ENCODE results near the gene BTBD7. TPM values are rescaled to one million over a fixed set of nuclear protein-coding genes. Genes with fewer than 3 reads are reported as not detected.

BTBD7 gene
- polyA plus RNA-seq, 5 donors: 28.7 to 44.5 (median 39.0) TPM

DNA sequence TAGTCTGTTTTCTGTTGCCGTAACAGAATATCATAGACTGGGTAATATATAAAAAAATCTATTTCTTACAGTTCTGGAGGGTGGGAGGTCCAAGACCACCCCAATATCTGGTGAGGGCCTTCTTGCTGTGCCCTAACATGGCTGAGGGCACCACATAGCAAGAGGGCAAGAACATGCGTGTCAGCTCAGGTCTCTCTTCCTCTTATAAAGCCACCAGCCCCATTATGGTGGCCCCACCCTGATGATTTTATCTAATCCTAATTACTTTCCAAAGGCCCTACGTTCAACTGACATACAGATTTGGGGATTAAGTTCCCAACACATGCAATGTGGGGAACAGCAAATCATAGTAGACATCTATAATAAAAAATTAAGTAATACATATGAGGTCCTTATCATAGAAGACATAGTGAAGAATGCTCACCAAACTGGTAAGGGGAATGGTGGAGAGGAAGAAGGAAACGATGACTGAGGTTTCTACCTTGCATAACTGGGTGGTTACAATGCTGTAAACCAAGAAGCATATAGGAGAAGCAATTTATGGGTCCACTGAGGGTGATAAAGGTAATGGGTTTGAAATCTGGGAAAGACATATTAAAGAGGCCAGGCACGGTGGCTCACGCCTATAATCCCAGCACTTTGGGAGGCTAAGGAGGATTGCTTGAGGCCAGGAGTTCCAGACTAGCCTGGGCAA is 27.0 kb downstream of the BTBD7 start:
- no peak for DNase-seq

DNA sequence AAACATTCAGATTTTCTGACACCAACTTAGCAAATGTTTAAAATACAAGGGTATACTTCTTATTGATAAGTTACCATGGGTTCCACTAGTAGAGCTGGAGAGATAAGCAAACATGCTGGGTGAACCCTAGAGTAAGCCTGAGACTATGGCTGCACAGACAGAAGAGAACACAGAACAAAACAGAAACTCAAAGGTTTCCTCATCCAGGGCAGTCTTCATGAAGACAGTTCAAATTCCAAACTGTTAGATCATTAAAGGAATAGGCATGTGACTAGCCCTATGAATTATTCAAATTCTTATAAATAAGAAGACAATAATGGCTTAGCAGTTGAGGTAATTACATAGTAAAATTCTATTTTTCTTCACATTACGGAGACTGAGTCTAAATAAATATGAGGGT is 28.1 kb downstream of the BTBD7 start:
- DNase-seq: no peak

DNA sequence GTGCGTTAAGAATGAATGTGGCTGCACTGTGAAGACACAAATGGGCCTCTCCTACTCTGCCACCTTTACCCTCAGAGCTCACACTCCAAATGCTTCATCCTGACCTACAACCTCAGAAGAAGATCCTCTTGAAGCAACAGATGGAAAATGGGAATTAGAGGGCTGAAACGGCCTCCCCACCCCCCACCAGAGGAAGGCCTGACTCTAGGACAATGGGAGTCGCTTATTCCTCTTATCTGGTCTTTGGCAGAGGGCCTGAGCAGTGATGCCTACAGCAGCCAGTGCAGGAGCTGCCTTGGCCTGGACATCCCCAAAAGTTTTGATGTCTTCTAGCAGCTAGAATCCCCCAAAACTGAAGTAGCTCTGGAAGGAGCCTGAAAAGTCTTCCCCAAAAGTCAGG is 29.2 kb downstream of the BTBD7 start:
- no peak for DNase-seq

DNA sequence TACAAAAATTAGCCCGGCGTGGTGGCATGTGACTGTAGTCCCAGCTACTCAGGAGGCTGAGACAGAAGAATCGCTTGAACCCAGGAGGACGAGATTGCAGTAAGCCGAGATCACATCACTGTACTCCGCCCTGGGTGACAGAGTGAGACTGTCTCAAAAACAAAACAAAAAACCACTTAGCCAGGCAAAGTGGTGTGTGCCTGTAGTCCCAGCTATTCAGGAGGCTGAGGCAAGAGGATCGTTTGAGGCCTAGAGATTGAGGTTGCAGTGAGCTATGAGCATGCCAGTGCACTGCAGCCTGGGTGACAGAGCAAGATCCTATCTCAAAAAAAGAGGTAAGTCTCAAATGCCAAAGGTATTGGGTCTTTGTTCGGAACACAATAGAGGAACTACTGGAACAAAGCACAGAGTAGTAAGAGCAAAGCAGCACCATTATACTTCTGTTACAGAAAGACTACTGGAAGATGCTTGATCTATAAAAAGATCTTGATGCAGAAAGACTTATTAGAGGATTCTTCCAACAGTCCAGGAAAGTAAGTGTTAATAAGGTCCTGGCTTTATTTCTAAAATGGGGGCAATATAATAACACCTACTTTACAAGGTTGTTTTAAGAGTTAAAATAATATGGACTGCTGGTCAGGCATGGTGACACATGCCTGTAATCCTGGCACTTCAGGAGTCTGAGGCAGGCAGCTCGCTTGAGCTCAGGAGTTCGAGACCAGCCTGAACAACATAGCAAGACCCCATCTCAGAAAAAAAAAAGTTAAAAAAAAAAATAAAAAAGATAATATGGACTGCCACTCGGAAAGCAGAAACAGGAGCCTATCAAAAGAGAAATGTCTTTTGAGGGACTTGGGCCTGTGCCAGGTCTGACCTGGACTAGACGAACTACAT is 29.9 kb downstream of the BTBD7 start:
- DNase-seq: no peak

DNA sequence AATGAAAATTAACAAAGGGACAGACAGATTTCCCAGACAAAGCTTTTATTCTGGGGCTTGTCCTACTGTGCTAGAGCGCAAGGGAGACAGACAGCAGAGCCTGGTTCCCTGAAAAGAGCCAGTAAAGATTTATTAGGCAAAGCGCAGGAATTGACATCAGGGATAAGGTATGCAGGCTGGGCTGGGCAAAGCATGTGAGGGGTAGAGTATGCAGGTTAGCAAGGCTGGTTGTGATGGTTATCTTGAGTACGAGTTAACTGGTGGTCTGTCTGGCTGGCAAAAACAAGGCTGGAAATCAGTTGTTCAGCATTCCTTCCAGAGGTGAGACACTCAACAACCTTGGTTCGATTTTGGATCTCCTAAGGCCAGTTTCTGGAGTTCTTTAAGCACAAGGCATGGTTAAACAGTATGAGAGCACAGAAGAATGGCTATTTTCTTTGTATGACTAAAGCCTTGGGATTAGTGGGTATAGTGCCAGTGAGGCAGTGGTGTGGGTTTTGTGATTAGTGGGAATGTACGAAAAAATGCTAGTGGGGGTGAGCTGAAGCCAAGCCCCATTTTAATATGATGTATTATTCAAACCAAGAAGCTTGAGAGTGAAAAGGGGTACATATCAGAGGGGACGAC is 30.9 kb downstream of the BTBD7 start:
- DNase-seq: no peak

DNA sequence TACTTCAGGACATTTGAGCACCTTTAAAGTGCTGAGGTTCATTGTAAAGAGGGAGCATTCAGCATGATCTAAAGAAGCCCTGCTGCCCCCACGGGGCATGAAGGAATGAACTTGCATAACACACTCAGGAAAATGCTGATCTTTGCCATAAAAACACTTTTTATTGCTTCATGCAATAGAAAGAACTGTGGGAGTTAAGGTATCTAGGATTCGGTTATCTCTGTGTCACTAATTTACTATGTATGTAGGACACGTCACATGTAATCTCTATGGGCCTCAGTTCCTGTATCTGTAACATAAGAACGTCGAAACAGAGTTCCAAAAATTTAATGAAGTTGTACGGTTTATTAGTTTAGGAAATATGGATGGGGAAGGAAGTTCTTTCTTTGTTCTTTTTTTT is 33.0 kb downstream of the BTBD7 start:
- DNase-seq: no peak

DNA sequence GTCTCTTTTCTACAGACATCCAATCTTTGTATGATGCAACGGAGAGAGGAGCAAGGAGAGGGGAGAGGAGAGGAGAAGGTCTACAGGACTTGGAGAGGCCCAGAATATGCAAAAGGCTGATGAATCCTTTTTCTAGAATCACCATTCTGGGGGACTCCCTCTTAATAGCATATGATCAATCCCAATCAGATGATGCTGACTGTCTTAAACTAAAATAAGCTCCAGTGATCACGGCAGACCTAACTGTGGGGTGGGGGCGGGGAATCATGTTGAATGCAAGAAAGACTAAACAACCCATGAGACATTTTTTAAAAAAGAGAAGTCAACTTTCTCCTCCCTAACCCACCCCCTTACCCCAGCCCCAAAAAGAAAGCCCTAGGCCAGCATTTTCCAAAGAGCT is 33.4 kb downstream of the BTBD7 start:
- DNase-seq: no peak

DNA sequence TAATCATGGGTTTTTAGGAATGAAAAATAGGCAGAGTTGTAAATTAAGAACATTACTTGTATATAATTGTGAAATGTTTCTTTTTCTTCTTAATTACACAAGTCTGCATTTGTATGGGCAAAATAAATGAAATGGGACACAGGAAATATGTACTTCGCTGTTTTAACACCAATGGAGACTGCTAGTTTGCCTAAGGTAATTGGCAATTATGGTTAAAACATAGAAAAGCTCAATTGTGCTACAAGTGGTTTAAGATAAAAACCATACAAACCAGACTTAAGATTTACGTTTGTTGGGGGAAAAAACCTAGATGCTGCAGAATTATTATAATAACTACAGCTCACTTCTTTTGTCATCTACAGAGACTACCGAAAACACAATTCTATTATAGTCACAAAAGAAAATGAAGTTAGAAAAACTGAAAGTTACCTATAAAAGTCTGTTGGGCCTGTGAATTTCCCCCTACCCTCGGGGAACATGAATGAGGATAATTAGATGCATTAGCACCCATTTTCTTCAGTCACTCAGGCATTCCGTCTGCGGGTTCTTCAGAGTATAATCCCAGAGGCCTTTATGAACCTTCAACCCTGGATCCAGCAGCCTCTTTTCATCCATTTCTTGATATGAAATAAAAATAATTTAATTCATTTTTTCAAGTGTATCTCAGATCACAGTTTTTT is 37.2 kb downstream of the BTBD7 start:
- no peak for DNase-seq

DNA sequence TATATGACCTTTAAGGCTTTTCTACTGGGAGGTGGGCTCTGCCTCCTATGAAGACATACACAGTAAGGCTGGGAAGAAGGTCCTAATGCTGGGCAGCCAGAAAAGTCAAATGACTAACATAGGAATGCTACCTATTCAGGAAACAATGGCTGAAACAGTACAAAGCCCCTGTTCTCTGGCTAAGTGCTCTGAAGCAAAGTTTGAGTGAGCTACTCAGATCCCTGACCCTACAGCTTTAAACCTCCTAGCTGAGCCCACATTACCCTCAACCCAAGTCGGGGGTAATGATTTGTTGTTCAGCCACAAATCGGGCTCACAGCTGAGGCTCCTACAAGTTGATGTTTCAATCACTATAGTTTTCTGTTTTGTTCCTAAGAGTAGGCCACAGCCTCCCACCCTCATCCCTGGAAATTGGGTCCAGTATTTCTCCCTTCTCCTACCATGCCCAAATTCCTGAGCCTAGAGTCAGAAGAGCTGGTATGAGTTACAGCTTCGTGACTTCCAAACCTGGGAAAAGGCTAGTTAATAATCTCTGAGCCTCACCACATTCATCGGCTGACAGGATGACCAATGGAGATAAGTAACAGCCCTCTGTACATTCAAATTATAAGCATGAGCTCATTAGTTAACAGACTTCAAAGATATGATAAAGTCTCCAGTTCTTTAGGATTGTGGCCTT is 46.5 kb downstream of the BTBD7 start:
- no peak for DNase-seq

DNA sequence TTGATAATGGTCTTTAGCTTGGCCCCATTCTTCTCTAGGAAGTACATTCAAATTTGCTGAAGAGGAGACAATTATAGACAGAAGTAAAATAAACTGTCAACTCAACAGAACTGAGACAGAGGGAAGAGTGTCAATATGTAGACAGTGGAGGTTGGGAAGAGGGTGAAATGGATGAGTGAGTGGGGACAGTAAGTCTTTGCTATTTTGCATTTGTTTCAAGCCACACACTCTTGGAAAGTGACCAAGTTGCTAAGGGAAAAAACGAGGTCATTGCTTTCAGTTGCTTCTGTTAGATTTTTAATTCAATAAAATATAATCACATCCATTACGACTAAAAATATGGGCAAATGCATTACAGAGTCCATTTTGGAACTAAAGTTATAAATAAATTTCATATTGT is 47.8 kb downstream of the BTBD7 start:
- DNase-seq: no peak

DNA sequence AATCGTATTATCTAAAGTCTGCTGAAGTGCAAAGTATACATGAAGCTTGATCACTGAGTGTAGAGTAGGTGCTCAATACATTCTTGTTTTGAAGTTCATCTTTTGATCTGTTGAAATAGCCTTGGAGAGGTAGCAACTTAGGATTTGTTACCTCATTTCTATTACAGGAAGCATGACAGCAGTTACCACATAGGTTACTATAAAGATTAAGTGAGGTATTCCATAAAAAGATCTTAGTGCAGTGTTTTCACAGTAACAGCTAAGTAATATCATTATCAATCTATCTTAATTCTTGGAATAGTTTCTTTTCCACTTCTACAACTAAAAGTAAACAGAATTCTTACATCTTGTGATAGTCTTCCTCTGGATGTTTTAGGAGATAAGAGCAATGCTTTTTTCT is 50.9 kb downstream of the BTBD7 start:
- DNase-seq: no peak

DNA sequence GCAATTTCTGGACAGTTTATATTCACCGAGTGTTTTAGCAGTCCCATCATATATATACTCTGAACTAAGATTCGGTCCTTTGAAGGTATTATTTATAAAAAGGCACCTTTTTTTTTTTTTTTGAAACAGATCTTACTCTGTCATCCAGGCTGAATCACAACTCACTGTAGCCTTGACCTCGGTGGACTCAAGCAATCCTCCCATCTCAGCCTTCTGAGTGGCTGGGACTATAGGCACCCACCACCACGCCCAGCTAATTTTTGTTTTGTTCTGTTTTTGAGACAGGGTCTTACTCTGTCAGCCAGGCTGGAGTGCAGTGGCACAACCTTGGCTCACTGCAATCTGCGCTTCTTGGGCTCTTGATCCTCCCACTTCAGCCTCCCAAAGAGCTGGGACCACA is 52.1 kb downstream of the BTBD7 start:
- no peak for DNase-seq

DNA sequence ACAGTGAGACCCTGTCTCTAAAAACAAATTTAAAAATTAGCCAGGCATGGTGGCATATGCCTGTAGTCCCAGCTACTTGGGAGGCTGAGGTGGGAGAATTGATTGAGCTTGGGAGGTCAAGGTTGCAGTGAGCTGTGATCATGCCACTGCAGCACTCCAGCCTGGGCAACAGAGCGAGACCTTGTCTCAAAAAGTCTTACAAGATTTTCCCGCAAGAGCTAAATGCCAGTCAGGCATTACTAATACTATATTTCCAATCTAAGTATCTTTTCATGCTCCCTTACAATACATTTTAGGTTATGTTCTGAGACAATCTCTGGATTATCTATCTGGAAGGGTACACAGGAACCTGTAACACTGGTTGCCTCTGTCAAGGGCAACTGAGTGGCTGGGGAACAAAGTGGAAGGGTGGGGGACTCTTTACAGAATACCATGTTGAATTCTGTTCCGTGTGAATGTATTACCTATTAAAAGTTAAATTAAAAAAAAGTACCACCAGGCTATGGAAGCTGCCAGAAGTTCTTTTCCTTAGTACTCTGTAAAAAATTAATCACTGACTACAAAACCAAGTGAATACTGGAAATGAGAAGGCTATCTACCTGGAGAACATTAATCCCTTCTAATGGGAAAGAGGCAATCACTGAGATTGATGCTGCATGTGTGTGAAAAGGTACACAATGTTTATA is 56.7 kb downstream of the BTBD7 start:
- DNase-seq: no peak

DNA sequence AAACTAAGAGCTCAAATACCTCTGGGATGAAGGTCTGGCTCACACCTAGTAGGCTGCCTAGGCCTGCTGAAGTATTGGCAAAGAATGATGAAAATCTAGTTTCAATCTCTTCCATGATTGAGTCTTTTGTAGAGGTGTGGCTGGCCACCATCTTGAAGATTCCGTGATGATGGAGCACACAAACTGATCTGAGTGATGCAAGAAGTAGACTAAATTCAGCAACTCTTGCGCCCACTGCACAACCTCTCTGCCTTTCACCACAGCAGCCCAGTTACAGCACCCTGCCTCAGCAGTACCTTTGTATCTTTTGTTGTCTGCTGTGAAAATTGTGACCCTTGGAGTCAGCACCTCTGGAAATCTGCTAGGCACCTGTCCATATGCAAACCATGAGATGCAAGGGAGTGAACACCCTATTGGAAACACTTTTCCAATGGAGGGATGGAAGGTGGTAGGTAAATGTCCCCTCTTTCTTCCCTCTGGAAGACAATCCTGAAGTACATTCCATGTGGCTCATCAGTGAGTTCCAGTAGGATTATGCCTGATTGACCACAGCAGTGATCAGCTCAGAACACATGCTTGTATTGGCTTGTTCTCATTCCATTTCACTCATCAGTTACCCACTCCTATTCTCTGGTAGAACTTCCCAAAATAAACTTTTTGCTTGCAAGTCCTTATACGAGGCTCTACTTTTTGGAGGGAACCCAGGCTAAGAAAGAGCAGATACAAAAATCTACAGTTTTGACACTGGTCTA is 58.6 kb downstream of the BTBD7 start:
- no peak for DNase-seq

DNA sequence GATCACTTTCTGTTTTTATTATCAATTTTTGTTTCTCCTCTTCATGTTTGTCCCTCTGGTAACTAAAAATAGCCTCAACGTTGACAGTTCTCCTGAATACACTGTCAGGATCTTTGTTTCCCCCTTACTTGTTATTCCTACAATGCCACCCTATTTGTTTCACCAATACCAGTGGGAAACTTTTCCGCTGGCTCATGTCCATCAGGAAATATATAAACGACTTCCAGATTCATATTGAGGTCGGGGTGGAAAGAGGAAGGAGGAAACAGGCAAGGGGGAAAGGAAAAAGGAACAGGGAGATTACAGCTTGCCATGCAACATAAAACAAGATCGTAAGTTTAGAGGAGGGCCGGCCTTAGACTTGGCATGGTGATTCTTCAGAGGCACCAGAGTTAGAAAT is 61.7 kb downstream of the BTBD7 start:
- DNase-seq: no peak

DNA sequence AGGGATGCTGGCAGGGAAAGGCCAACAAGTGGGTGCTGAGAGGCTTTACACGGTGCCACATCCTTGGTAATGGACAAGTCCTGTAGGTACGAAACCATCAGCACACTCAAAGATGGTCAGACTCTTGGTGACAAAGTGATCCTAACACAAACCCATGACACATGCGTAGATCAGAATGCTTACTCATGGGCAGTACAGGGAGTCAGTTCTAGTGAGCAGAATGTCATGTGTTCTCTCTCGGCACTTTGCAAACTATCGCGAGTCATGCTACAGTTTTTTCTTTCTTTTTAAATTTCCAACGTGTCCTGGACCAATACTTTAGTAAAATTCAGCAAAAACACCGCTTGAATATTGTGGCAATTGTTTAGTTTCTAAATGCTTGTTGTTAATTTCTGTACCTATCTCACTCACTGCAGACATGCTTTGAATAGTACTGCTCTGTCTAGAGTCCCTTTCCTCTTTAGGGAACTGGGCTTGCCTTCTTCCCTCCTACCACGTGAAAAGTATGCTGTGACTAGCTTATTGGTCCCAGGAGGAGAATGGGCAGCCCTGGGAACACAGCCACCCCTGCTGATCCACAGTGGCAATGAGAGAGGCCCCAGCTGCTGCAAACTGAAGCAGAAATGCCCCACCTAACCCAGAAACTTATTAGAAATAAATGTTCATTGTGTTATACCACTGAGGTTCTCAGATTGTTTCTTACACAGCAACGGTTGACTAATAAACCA is 63.3 kb downstream of the BTBD7 start:
- DNase-seq: no peak

DNA sequence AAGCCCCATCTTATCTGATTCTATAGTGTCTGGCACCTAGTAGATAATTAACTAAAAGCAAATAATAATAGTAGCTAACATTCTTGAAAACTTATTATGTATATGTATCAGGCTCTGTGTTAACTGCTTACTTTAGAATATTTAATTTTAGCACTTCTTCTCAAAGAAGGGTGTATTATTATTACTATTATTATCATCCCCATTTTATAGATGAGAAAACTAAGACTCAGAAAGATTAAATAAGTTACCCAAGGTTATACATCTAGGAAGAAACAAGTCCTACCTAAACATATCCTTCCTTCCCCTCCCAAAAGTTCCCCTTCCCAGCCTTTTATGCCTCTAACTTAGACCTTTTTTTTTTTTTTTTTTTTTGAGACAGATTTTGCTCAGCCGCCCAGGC is 64.4 kb downstream of the BTBD7 start:
- DNase-seq: no peak

DNA sequence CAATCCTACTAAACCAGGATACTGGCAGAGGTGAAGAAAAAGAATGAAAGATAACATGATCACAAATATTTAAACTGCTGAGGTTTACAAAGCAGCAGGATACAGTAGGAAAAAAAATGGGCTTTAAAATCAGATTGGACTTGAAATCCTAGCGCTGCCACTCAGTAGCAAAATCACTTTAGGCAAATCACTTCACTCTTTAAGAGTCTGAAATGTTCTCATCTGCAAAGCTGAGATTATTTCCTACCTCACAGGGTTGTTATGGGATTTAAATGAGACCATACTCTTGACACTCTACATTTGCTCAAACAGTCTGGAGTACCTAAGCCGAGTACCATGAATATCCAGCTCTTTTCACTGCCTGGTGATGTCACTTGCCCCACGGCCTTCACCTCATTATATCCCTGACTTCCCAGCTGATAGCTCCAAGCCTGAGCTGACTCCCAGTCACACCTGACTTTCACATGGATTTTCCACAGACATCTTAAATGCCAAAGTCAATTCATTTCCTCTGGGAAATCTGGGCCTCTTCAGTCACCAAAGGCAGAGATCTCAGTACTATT is 65.6 kb downstream of the BTBD7 start:
- DNase-seq: no peak

DNA sequence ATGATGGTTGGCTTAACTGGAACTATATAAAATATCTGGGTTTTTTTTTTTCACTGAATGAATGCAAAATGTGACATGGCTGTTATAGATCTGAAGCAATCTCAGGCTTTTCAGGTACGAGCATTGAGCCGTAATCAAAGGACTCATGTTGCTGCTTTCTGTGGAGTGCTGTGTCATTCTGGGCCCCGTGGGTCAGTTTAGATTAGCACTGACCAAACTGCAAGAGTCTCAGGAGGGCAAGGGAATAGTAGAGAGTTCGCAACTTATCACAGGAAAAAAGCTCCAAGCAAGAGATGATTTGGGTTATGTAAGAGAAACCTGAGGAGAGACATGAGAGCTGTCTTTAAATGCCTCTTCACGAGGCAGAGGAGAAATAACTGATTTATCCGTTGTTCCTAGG is 66.7 kb downstream of the BTBD7 start:
- no peak for DNase-seq
